ENCODE measurements around the gene IQSEC1.
A peak's percentile ranks its signal among the peaks of the same experiment; 100 is the strongest.
"Not testable (repeated sequence)": the region's sequence is repeated elsewhere in the genome, so short reads cannot be mapped to it uniquely, and the experiment has no call there.

The IQSEC1 gene

DNA sequence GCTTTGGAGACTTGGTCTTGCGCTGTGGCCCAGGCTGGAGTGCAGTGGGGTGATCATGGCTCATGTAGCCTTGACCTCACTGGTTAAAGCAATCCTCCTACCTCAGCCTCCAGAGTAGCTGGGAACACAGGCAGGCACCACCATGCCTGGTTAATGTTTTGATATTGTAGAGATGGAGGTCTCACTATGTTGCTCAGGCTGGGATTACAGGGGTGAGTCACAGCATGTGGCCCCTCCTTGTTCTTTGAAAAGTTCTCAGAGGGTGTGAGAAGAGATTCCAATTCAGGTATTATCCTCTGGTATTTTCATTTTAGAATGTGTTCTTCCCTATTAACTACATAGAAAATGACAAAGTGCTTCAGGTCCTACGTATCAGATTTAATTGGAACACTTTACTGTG, 180.0 kb downstream of the IQSEC1 start:
- DNase-seq (ENCODE audit: low read depth), result no peak

DNA sequence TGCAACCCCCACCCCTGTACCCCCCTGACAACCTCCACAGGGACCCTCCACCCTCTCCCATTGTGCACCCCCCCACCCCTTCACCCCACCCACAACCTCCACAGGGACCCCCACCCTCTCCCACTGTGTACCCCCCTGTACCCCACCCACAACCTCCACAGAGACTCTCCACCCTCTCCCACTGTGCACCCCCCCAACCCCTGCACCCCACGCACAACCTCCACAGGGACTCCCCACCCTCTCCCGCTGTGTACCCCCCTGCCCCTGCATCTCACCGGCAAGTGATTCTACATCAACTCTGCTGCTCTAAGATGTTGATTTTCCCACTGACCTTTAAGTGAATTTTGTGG, 180.4 kb downstream of the IQSEC1 start:
- DNase-seq (ENCODE audit: low read depth), result no peak

DNA sequence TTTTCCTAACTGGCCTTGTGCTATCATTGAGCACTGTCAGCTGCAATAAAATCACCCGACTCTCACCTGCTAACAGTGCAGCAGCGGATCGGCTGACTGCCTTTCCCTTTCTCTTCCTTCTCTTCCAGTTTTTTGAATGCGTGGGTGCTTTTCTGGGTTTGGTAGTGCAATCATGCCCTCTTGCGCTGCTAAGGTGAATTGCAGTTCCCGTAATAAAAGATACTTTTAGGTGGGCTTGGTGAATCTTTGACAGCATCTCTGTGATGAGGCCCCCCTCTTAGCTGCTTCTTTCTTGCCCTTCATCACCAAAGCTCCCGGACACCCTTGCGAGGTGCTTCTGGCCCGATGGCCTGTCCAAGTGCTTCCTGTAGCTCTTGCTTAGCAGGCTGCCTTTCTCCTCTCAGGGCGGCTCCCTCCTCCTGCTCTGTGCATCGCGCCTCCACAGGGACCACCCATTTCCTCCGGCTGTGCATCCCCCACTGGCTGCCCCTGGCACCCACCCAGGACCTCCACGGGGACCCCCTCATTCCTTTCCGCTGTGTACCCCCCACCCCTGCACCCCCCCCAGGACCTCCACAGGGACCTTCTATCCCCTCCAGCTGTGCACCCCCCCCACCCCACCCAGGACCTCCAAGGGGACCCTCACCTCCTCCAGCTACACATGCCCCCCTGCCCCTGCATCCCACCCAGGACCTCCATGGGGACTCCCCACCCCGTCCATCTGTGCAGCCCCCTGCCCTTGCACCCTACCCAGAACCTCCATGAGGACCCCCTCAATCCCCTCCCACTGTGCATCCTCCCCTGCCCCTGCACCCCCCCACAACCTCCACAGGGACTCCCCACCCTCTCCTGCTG, 181.0 kb downstream of the IQSEC1 start:
- DNase-seq (ENCODE audit: low read depth), result peak; percentile 20

DNA sequence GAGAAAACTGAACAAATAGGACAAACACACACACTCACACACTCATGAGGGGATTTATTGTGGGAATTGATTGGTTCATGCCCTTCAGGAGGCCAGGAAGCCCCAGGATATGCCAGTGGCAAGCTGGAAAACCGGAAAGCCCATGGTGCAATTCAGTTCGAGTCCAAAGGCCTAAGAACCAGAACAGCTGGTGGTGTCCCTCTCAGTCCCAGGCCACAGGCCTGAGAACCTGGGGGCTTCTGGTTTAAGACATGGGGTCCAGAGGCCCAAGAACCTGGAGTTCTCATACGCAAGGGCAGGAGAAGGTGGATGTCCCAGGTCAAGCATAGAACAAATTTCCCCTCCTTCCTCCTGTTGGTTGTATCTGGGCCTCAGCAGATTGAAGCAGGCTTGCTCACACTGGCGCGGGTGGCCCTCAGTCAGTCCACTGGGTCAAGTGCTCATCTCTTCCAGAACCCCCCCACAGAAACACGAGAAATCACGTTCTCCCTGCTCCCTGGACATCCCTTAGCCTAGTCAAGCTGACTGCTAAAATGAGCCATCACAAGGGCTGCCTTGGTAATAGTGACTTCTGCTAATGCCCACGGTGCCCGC, 181.7 kb downstream of the IQSEC1 start:
- no peak for DNase-seq (ENCODE audit: low read depth)

DNA sequence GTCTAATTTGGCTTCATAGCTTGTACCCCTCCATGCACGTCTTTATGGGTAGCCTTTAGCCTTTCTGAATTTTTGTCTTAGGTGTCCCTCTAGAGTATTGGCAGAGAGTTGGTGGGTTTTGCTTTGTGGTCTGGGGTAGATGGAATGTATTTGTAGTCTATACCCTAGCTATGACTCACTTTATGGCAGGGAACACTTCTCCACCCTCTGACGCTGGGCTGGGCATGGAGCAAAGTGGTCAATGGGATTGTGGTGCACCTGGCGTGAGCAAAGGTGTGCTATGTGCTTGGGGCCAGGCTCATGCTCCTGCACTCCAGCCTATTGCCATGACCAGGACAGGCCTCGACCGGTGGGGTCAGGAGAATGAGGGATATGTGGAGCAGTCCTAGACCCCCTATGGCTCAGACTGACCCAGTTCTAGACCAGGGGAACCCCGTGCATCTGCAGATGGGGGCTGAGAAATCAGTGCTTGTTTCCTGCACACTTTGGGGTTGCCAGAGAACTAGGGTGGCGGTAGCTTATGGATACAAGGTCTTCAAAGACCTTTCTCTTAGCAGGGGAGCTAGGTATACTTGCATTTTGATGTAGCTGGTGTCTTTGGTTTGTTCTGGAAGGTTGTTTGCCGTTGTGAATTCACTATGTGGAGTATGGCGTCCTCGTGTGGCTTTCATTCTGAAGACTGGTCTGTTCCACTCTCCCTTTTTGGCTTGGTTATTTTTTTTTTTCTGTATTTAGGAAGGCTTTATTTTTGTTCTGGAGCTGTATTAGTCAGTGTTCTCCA, 182.4 kb downstream of the IQSEC1 start:
- no peak for DNase-seq (ENCODE audit: low read depth)

DNA sequence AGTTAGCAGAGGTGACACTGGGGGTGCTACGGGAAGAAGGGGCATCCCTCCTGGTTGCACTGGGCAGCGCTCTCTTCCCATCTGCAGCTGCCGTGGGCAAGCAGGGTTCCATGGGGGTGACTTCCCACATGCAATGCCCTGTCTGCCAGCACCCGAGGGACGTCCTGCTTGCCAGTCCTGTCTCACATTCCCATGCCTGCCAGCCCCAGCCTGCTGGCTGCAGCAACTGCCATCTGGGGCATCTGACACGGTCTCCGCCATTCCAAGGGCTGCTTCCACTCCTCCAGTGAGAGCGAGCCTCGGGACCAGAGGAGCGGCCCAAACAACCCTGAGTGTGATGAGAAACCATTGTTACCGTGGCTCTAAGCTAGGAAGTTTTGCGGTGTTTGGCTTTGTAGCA, 186.5 kb downstream of the IQSEC1 start:
- DNase-seq (ENCODE audit: low read depth), result no peak

DNA sequence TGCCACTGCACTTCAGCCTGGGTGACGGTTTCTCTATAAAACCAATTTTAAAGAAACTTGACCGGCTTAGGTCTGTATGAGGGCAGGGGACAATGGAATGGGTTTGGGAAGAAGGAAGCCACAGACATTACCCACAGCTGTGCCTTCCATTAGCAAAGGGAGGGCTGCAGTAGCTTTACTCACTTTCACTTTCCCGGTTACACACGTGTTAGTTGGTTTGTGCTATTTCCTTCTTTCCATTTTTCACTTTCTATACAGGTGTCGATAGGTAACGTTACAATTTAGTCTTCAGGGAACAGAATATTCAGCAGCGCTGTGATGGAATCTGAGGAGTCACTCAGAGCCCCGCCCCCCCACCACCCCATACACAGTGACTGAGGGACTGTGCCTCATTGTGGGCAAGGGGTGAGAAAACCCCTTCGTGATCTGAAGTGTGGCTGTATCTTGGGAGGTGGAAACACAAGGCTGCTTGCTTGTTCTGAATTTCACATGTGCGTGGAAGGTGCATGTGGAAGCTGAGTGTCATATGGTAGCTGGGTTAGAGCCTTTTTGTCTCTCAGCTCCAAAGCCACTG, 187.0 kb downstream of the IQSEC1 start:
- no peak for DNase-seq (ENCODE audit: low read depth)

DNA sequence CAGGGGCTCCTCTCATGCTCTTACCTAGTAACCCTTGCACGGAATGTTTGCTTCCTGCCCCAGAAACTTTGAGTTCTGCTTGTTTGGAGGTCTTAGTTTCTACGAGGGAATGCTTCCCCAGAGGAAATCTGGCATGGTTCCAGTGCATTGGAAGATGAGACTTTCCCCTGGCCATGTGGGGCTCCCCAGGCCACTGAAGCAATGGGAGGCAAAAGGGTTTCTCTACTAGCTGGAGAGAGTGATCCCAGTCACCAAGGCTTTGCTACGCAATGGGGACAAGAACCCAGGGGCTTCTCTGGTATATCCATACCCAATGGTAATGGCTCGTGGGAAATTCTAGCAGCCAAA, 187.7 kb downstream of the IQSEC1 start:
- DNase-seq (ENCODE audit: low read depth), result no peak

DNA sequence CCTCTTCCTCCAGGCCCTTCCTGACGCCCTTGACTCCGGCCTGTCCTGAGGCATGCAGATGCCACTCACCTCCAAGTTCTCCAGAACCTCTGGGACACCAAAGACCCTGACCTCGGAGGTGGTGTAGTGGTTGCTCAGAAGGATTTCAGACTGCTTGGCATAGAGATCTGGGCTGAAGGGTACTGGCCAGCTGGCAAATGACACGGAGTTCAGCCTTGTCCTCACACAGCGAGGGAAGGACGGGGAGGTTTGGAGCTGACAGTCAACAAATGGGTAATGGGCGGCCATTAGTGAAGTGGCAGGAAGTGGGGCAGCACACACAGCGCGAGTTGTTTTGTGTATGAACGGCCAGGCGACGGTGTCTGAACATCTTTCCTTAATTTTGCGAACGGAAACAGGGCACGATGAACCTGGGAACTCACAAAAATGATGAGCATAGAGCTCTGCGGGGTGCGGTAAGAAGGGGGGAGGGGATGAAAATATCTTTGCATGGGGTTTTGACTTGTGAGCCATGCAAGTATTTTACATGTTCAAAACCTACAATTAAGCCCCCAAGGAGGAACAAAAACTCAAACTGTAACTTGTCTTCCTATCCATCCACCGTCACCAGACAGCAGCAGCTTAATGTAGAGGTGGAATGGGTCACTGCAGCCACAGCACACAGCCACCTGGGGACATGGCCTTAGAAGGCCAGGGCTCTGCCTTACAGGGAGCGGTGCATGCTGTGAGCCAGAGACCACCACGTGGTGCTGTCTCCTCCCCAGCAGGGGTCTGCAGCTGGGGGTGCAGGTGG, 188.2 kb downstream of the IQSEC1 start:
- no peak for DNase-seq (ENCODE audit: low read depth)

DNA sequence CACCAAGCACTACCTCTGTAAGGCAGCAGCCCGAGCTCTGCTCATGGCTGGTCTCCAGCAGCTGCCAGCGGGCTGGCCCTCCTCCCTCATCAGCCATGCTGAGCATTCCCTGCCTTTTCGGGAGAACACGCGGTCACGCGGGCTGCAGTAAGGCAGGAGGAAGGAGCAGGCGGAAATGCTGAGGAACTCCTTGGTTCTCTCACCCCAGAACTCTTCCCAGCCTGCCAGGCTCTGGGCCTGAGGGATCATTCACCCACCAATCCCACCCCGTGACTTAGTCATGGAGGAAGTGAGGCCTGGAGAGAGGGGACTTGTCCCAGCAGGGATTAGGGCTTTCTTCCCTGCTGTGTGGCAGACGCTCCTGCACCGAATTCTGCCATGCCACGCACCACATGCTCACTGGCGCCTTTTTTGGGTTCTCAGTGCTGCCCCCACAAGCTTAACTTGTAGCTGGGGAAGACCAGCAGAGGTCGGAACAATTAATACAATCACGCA, 189.0 kb downstream of the IQSEC1 start:
- no peak for DNase-seq (ENCODE audit: low read depth)

DNA sequence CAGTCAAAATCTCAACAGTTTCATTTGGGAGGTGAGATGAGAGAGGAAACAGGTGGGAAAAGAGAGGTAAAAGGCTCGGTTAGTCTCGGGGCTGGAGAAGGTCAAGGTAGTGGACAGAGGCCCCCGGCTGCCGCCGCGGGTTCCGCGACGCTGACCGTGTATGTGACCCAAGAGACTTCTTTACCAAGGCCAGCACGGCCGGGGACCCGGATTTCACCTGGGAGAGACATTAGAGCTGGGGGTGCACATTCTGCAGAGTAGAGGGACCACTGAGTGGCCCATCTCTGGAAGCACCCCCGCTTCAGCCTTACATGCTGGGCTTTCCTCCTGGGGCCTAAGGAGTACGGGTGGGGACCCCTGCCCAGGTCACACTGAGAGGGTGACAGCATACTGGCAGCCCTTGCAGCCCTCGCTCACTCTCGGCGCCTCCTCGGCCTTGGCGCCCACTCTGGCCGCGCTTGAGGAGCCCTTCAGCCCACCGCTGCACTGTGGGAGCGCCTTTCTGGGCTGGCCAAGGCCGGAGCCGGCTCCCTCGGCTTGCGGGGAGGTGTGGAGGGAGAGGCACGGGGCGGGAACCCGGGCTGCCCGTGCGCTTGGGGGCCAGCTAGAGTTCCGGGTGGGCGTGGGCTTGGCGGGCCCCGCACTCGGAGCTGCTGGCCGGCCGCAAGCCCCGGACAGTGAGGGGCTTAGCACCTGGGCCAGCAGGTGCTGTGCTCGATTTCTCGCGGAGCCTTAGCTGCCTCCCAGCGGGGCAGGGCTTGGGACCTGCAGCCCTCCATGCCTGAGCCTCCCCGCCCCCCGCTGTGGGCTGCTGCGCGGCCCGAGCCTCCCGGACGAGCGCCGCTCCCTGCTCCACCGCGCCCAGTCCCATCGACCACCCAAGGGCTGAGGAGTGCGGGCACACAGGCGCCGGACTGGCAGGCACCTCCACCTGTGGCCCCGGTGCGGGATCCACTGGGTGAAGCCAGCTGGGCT, 190.6 kb downstream of the IQSEC1 start:
- DNase-seq (ENCODE audit: low read depth), result no peak

DNA sequence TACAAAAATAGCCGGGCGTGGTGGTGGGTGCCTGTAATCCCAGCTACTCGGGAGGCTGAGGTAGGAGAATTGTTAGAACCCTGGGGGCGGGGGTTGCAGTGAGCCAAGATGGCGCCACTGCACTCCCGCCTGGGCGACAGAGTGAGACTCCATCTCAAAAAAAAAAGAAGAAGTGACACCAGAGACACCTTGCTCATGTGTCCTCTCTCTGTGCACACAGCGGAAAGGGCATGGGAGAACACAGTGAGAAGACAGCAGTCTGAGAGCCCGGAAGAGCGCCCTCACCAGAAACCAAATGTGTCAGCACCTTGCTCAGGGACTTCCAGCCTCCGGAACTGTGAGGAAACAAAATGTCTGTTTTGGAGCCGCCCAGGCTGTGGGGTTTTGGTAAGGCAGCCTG, 191.4 kb downstream of the IQSEC1 start:
- DNase-seq (ENCODE audit: low read depth), result not testable (repeated sequence)

DNA sequence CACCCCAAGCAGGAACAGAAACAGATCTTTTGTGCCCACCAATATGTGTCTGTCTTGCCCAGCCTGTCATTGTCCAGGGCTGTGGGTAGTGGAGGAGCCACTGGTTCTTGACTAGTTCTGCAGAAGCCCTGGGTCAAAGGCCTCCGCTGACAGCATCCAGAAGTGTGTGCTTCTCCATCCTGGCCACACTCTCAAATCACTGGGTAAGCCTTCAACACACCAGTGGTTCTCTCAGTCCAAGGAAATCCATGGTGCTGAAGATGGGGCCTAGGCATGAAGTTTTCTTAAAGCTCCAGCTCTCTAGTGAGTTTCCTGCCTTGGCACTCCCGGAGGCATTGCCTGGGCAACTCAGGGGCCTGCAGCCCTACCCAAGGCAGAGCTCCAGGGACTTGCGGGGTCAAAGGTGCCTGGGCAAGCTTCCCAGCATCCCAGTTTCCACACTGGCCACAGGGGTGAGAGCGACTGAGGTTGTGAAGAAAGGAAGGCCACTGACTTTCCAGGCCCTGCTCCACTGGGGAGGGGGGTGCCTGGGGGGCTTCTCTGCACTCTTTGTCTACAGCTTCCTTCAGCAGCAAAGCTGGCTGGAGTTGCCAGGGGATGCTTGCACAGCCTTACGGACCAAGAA, 193.9 kb downstream of the IQSEC1 start:
- DNase-seq (ENCODE audit: low read depth), result no peak

DNA sequence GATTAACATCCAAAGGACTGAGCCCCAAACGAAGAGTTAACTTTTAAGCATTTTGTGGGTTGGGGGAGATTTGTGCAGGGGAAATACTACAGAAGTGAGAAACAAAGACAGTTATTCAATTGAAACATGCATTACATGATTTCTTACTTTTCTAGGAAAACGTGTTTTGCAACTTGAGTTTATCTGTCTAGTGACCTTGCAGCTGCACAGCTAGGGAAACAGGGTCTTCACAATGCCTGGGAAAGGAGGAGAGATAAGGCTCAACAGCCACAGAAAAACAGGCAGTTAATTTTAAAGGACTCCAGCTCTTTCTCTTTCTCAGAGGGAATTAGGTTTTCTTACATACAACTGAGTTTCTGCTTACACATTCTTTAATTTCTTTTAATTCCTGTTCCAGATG, 194.5 kb downstream of the IQSEC1 start:
- DNase-seq (ENCODE audit: low read depth), result not testable (repeated sequence)

DNA sequence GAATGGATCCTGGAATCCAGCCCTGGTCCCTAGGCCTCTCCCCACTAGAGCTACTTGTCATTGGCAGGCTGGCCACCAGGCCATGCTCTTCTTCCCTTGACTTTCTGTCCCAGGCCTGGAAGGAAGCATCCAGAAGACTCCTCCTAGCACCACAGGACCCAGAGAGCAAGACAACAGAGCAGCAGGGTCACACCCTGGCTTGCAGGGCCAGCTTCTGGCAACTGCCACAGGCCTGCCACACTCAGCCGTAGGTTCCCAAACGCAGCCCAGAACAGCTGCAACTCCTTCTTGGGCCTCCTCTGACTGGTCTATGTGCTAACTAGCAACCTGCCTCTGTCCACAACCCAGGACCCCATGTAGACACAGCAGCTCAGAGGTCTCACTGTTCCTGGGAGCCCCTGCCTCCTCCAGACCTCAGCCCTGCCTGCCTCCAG, 195.1 kb downstream of the IQSEC1 start:
- no peak for DNase-seq (ENCODE audit: low read depth)

DNA sequence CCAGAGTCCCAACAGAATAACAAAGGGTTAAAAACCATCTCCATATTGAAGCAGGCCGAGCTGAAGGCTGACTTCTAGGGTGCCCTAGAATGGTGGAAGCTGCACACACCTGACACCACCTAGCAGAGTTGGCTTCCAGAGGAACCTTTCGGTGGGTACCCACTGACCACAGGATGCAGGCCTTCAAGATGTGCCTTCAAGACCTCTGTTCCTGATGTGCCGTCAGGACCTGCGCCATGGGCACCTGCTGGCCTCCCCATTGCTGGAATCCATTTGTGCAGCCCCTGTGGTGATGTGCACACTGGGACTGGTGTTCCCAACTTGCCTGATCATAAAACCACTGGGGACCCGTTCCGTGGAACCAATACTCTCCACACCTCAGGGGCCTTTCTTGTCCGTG, 196.2 kb downstream of the IQSEC1 start:
- no peak for DNase-seq (ENCODE audit: low read depth)

DNA sequence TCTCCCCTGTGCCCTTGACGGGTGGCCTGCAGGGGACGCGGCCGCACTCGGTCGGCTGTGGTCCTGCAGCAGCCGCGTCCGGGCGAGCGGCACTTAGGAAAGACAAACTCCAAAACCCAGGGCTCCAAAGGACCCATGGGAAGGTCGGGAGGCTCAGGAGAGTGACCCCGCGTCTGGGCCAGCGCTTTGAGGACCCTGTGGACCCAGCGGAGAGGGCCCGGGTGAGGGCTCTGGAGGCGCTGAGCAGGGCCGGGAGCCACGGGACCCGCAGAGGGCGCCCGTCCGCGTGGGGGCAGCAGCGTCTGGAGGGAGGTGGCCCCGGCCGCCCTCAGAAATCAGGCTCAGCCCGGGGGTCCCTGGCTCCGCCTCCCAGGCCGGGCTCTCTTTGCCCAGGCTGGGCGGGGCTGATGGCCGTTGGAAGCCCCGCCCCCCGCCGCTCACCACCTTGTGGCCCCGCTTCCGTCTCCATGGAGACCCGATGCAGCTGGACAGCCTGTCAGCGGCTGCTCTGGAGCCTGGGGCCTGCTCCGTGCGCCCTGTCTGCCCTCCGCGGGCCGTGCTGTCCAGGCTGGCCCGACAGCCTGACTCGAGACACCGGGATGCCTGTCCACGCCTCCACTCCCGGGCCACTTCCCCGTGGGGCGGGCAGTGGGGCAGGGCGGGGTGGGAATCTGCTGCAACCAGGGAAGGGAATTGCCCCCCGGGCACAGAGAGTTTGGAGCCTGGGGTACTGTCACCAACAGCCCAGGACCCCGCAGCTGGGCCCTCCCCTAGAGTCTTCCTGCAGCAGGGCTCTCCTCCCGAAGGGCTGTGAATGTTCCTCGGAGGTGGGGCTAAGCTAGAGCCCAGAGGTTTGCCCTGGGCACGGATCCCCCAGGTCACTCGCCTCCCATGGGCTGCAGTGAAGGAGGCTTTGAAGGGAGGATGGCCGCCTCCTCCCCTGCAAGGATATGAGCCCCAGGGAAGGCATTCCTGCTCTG, 197.1 kb downstream of the IQSEC1 start:
- no peak for DNase-seq (ENCODE audit: low read depth)

DNA sequence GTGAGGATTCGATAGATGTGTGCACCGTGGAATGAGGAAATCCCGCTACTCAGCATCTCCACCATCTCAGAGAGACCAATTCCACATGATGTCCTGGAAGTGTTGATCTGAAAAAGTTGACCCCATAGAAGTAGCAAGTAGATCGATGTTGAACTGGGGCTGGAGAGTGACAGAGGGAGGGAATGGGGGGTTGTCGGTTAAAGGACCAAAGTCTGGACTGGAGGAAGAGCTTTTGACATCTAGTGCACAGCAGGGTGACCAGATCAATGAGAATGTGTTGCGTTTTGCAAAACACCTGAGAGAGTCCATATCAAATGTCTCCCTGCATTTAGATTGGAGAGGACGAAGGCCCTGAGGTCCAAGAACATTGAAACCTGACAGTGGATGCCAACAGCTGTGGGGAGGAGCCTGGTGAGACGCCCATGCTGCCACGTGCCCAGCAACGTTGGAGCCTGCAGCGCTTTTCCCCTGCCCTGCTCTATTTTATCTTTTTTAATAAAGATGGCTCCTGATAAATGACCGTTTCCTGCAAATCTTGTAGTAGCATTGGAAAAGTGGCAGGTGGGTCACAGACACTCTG, 201.7 kb downstream of the IQSEC1 start:
- DNase-seq (ENCODE audit: low read depth), result no peak
